ENCODE data around the gene CHIC2. TPM values are rescaled to one million over a fixed set of nuclear protein-coding genes. Genes with fewer than 3 reads are reported as not detected.

Gene CHIC2

GRCh38 chr4:53962516-53963225, 101.7 kb downstream of the CHIC2 start:
- peak; percentile 23 for DNase-seq (ENCODE audit: low spot score)
- Histone ChIP-seq H3K4me2 (ENCODE audit: insufficient read depth, low read length, poor library complexity, severe bottlenecking) (no peak overlapping the region), H2BK5ac (ENCODE audit: low read length) (no peak overlapping the region), H3K18ac (ENCODE audit: low read length) (peak overlapping the region; percentile 57), H3K4me1 (ENCODE audit: control insufficient read depth in 2 of 2, insufficient read depth in 1 of 2, low read depth in 1 of 2, low read length in 2 of 2) (peaks cover 11 to 15% of the 10 kb centered on the region in 2 donors), H3K79me1 (ENCODE audit: low read depth, low read length) (no peaks in the 10 kb centered on the region), H2AK5ac (ENCODE audit: low read depth, low read length) (no peak overlapping the region), H3K27me3 (ENCODE audit: control insufficient read depth in 3 of 3, insufficient read depth in 3 of 3, low read depth in 1 of 3, low read length in 3 of 3) (peaks cover 0 to 42% (median 0%) of the 10 kb centered on the region in 3 experiments), H3K27ac (replicated peaks; ENCODE audit: low read length) (no peak overlapping the region), H2AFZ (ENCODE audit: low read length) (peak overlapping the region; percentile 25), H3K23ac (ENCODE audit: low read depth, low read length, poor library complexity) (no peak overlapping the region), H2BK12ac (ENCODE audit: low read length) (no peak overlapping the region), H4K8ac (ENCODE audit: low read depth, low read length) (no peak overlapping the region), H3K4me3 (ENCODE audit: low read length in 2 of 2) (no peak overlapping the region), H2BK15ac (ENCODE audit: low read length) (no peak overlapping the region), H2BK120ac (ENCODE audit: low read depth, low read length) (no peak overlapping the region), H3K4ac (ENCODE audit: low read length) (no peak overlapping the region), H3K9ac (ENCODE audit: low read depth, low read length, poor library complexity) (no peak overlapping the region), H3K9me3 (replicated peaks in 1 of 2; ENCODE audit: control insufficient read depth in 2 of 2, insufficient read depth in 1 of 2, low read depth in 1 of 2, low read length in 2 of 2) (no peaks in the 10 kb centered on the region), H3K14ac (ENCODE audit: low read length) (no peak overlapping the region), H3K36me3 (replicated peaks in 1 of 2; ENCODE audit: control insufficient read depth in 2 of 2, insufficient read depth in 2 of 2, low read length in 2 of 2) (no peaks in the 10 kb centered on the region), H4K91ac (ENCODE audit: low read depth, low read length, poor library complexity) (no peak overlapping the region)
- WGBS, 2 donors (ENCODE audit: extremely low coverage in 2 of 2, insufficient read length in 2 of 2, insufficient replicate concordance in 1 of 2), result no CpG with 5 or more reads among the region's 4 CpGs

- H4K91ac ChIP-seq (ENCODE audit: low read depth, low read length, poor library complexity), result no peak overlapping the region
- H2BK15ac ChIP-seq (ENCODE audit: low read length), result no peak overlapping the region
- H3K23ac ChIP-seq (ENCODE audit: low read depth, low read length, poor library complexity), result no peak overlapping the region
- no peak overlapping the region for H3K9ac ChIP-seq (ENCODE audit: low read depth, low read length, poor library complexity)
- no peak overlapping the region for H3K4me2 ChIP-seq (ENCODE audit: insufficient read depth, low read length, poor library complexity, severe bottlenecking)
- H2BK12ac ChIP-seq (ENCODE audit: low read length), result no peak overlapping the region
- WGBS, 2 donors (ENCODE audit: extremely low coverage in 2 of 2, insufficient read length in 2 of 2, insufficient replicate concordance in 1 of 2), result no CpG with 5 or more reads among the region's 1 CpG
- H3K9me3 ChIP-seq (replicated peaks in 1 of 2; ENCODE audit: control insufficient read depth in 2 of 2, insufficient read depth in 1 of 2, low read depth in 1 of 2, low read length in 2 of 2), result no peaks in the 10 kb centered on the region
- no peak overlapping the region for H2BK5ac ChIP-seq (ENCODE audit: low read length)
- peaks cover 0 to 43% (median 0%) of the 10 kb centered on the region in 3 experiments for H3K27me3 ChIP-seq (ENCODE audit: control insufficient read depth in 3 of 3, insufficient read depth in 3 of 3, low read depth in 1 of 3, low read length in 3 of 3)
- H2BK120ac ChIP-seq (ENCODE audit: low read depth, low read length), result no peak overlapping the region
- H3K14ac ChIP-seq (ENCODE audit: low read length), result no peak overlapping the region
- H2AFZ ChIP-seq (ENCODE audit: low read length), result no peak overlapping the region
- no peak overlapping the region for H3K4ac ChIP-seq (ENCODE audit: low read length)
- no peak overlapping the region for H2AK5ac ChIP-seq (ENCODE audit: low read depth, low read length)
- no peak overlapping the region for H3K4me3 ChIP-seq (ENCODE audit: low read length in 2 of 2)
- no peak for DNase-seq (ENCODE audit: low spot score)
- H3K18ac ChIP-seq (ENCODE audit: low read length), result no peak overlapping the region
- H3K27ac ChIP-seq (replicated peaks; ENCODE audit: low read length), result no peak overlapping the region
- H3K4me1 ChIP-seq (ENCODE audit: control insufficient read depth in 2 of 2, insufficient read depth in 1 of 2, low read depth in 1 of 2, low read length in 2 of 2), result peaks cover 12 to 15% of the 10 kb centered on the region in 2 donors
- H4K8ac ChIP-seq (ENCODE audit: low read depth, low read length), result no peak overlapping the region
- H3K36me3 ChIP-seq (replicated peaks in 1 of 2; ENCODE audit: control insufficient read depth in 2 of 2, insufficient read depth in 2 of 2, low read length in 2 of 2), result no peaks in the 10 kb centered on the region
- no peaks in the 10 kb centered on the region for H3K79me1 ChIP-seq (ENCODE audit: low read depth, low read length)
These were observed 103.1 kb downstream of the CHIC2 start for GRCh38 chr4:53961351-53961750.

- Histone ChIP-seq H2BK15ac (ENCODE audit: low read length) (no peak overlapping the region), H3K79me1 (ENCODE audit: low read depth, low read length) (no peaks in the 10 kb centered on the region), H3K27me3 (ENCODE audit: control insufficient read depth in 3 of 3, insufficient read depth in 3 of 3, low read depth in 1 of 3, low read length in 3 of 3) (peaks cover 0 to 41% (median 0%) of the 10 kb centered on the region in 3 experiments), H4K91ac (ENCODE audit: low read depth, low read length, poor library complexity) (no peak overlapping the region), H3K9me3 (replicated peaks in 1 of 2; ENCODE audit: control insufficient read depth in 2 of 2, insufficient read depth in 1 of 2, low read depth in 1 of 2, low read length in 2 of 2) (no peaks in the 10 kb centered on the region), H4K8ac (ENCODE audit: low read depth, low read length) (no peak overlapping the region), H3K14ac (ENCODE audit: low read length) (no peak overlapping the region), H3K4me1 (ENCODE audit: control insufficient read depth in 2 of 2, insufficient read depth in 1 of 2, low read depth in 1 of 2, low read length in 2 of 2) (peaks cover 16 to 19% of the 10 kb centered on the region in 2 donors), H3K4me2 (ENCODE audit: insufficient read depth, low read length, poor library complexity, severe bottlenecking) (no peak overlapping the region), H2AK5ac (ENCODE audit: low read depth, low read length) (no peak overlapping the region), H3K18ac (ENCODE audit: low read length) (no peak overlapping the region), H3K27ac (replicated peaks; ENCODE audit: low read length) (no peak overlapping the region), H2BK5ac (ENCODE audit: low read length) (no peak overlapping the region), H3K36me3 (replicated peaks in 1 of 2; ENCODE audit: control insufficient read depth in 2 of 2, insufficient read depth in 2 of 2, low read length in 2 of 2) (no peaks in the 10 kb centered on the region), H2AFZ (ENCODE audit: low read length) (no peak overlapping the region), H3K4me3 (ENCODE audit: low read length in 2 of 2) (no peak overlapping the region), H3K4ac (ENCODE audit: low read length) (no peak overlapping the region), H2BK120ac (ENCODE audit: low read depth, low read length) (no peak overlapping the region), H3K23ac (ENCODE audit: low read depth, low read length, poor library complexity) (no peak overlapping the region), H2BK12ac (ENCODE audit: low read length) (no peak overlapping the region), H3K9ac (ENCODE audit: low read depth, low read length, poor library complexity) (no peak overlapping the region)
- WGBS, 2 donors (ENCODE audit: extremely low coverage in 2 of 2, insufficient read length in 2 of 2, insufficient replicate concordance in 1 of 2), result no CpG with 5 or more reads among the region's 5 CpGs
- DNase-seq (ENCODE audit: low spot score), result no peak
These were observed 103.6 kb downstream of the CHIC2 start for GRCh38 chr4:53960843-53961242.

Small RNA genes within 50 kb of the gene (small RNA-seq; reads per million reads assigned to genes)
- gene AC110792.1 (ENCODE audit: insufficient read depth), result not detected
- gene AC110792.3 (ENCODE audit: insufficient read depth), result not detected

Data from neuronal stem cell (in vitro differentiated cells).